Activated CD8-positive, alpha-beta memory T cell treated with anti-CD3 and anti-CD28 coated beads for 36 hours (primary cell): ENCODE data around the gene OGFOD3. TPM values are rescaled to one million over a fixed set of nuclear protein-coding genes. Genes with fewer than 3 reads are reported as not detected.
"Not testable (repeated sequence)": the region's sequence is repeated elsewhere in the genome, so short reads cannot be mapped to it uniquely, and the experiment has no call there.

Experiments used
- CTCF ChIA-PET: fragments of 350-600 bp; sonication (Branson Sonifier 250); formaldehyde crosslinking; loops from one replicate; lab custom pipeline; 2021; ENCODE audit warnings: antibody characterized with exemption; lab: Charles Lee
- POLR2A ChIA-PET: fragments of 350-600 bp; sonication (Branson Sonifier 250); formaldehyde crosslinking; loops from one replicate; lab custom pipeline; 2021; ENCODE audit warnings: antibody characterized with exemption; lab: Charles Lee
- total RNA-seq, 2 experiments: library from RNA; stranded (reverse); gene quantifications; one replicate each; pipeline ENCODE4 v1.2.3, GENCODE V29; 2021

OGFOD3 gene, protein sequence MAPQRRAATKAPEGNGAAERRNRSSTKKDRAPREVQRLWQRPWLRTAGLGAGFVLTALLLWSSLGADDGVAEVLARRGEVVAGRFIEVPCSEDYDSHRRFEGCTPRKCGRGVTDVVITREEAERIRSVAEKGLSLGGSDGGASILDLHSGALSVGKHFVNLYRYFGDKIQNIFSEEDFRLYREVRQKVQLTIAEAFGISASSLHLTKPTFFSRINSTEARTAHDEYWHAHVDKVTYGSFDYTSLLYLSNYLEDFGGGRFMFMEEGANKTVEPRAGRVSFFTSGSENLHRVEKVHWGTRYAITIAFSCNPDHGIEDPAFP
- 10 to 100 TPM; 27.5 to 29.2 TPM for total RNA-seq

DNA sequence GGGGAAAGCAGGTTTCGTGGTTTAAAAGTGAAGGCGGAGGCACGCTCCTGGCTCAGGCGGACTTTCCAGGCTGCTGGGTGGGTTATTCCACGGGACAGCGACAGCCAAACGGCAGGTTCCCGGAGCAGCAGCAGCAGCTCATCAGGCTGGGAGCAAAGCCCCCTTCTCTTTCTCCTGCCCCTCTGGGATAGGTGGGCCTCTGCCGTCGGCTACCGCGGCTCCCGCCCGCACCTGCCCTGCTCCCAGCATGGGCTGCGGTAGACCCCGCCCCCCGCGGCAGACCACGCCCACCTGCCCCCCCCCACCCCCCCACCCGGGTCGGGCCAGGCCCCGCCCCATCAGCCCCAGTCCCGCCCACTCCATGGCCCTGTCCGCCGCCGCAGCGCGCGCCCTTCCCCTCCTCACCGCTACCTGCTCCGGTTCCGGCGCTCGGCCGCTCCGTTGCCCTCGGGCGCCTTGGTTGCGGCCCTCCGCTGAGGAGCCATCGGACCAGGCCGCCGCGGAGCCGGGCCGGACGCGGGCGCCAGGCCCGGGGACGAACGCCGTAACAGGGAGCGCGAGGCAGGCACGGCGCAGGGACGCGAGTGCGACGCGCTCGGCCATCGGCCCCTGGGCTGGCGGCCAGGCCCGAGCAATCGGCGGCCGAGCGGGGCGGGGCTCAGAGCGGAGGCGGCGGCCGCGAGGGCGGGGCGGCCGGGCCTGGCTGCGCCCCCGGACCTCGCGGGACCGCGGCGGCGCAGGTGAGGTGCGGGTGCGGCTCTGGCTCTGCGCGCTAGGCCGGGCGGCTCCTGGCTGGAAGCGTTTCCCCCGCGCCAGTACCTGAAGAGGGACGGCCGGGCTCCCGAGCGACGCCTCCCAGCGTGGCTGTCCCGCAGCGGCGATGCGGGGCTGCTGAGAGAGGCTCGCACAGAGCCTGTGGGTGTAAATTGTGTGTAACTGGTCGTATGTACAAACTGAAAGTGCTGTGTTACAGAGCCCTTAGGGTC, at the start of gene OGFOD3, which contains the start of gene HEXD:
Gene OGFOD3, minus strand, starts transcription at position 586 of the 986 bp plus-strand sequence. Its CDS starts 101 bp downstream, at position 485.
Gene HEXD, plus strand, starts transcription at position 347 of the 986 bp plus-strand sequence. CDS start 1,453 bp downstream, outside the sequence.
- POLR2A ChIA-PET = interaction anchor here (0.6 kb wide), 1 partner anchor 191 kb away, joined by 3 read pairs; no protein-coding TSS in a partner anchor
- CTCF ChIA-PET = interaction anchor here (0.9 to 1.3 kb wide), 4 partner anchors 9 to 117 kb away, joined by 3 read pairs; no protein-coding TSS in a partner anchor

DNA sequence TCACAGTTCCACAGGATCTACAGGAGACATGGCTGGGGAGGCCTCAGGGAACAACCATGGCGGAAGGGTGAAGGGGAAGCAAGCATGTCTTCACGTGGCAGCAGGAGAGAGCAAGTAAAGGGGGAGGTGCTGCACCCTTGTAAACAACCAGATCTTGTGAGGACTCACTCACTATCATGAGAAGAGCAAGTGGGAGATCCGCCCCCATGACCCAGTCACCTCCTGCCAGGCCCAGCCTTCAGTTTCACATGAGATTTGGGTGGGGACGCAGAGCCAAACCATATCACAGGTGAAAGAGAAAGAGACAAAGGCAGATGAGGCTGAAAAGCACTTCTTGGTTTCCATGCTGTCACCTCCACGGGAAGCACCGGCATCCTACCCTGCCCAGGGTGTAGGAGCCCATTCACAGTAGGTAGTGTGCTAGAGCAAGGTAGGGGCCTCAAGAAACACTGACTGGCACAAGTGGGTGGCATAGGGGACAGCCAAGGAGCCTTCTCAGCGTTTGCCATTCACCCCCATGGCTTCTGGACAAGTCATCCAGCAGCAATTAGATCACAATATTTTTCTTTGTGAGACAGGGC, 46.7 kb upstream of the OGFOD3 start:
- CTCF ChIA-PET = no interaction called here
- POLR2A ChIA-PET = no interaction called here

DNA sequence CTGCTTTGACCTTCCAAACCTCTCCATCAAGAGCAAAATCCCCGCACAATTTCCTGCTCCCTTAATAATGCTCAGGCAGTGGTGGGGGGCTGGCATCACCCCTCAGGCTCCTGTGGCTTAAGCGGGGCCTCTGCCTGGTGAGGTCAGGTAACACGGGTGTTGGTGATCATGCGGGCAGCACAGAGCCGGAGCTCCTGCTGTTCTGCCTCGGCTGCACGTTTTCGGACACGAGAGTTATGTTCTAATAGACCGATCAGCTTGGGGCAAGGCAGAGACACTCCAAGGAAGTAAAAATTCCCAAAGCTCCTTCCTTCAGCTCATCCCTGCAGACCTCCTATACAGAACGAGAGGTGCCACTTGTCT, 46.2 kb upstream of the OGFOD3 start:
- CTCF ChIA-PET = no interaction called here
- POLR2A ChIA-PET = no interaction called here

DNA sequence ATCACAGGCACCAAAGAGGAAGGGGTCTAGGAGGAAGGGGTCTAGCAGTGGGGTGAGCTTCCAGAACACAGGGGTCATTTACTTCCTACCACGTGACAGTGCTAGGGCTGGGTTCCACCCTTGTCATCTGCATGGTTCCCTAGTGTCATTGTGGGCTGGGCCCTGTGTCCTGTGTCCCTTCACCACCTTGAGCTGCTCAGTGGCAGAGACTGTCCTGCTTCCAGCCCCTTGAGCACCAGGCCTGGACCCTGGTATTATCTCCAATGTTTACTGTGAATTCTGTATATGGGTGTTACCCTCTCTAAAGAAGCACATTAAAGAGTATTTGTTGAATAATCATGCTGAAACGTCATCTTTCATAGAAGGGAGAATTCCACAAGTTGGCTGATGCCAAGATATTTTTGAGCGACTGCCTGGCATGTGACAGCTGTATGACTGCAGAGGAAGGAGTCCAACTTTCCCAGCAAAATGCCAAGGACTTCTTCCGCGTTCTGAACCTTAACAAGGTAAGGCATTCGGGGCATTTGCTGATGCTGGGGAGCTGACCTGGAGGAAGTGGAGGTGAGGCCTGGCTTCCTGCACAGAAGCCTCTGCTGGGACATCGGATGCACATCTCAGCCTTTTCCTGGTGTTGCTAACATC, 45.7 kb upstream of the OGFOD3 start:
- POLR2A ChIA-PET = no interaction called here
- CTCF ChIA-PET = no interaction called here

DNA sequence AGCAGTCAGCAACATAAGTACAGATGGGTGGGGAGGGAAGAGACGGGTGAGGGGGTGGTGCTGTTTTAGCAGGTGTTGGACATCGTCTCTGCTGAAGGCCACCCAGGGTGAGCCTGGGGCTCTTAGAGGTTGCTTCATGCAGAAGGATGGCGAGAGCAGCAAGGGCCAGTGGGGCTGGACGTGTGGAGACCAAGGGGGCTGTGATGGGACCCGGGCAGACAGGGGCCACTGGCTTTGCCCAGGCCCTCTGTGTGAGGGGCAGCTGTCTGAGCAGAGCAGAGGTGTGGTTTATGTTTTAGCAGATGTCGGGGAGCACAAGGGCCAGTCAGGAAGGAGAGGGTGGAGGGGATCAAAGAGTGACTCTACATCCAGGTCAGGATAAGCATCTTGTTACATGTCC, 45.0 kb upstream of the OGFOD3 start:
- CTCF ChIA-PET = interaction anchor here (0.6 kb wide), 1 partner anchor 227 kb away, joined by 3 read pairs; no protein-coding TSS in a partner anchor
- POLR2A ChIA-PET = no interaction called here

DNA sequence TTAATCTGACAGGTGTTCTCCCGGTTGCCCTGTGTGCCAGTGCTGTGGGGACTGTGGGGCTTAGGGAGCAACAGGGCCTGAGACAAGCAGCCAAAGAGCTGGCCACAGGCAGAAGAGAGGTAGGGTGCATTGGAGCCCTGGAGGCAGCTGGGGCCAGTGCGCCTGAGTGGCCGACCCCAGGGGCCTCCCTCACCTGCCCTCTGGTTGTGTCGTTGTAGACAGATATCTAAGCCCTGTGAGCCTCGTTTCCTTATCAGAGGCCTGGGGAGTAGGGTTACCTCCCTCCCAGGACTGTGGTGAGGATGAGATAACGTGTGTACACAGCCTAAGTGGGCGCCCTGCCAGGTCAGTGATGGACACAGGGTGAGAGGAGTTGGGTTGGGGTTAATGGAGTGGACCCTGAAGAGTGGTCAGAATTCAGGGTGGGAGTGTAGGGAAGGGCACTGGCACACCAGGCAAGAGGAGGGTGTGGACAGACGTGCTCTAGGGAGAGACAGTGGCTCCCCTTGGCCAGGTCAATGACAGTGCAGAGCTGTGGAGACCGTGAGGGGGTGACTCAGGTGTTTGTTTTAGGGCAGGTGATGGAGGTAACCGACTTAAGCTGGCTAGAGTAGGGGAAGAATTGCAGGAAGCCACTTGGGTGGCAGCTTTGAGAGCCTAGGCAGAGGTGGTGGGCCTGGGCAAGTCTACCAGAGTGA, 43.6 kb upstream of the OGFOD3 start:
- ChIA-PET CTCF (no interaction called here), POLR2A (interaction anchor here (1.6 kb wide), 1 partner anchor 13 kb away, joined by 3 read pairs; no protein-coding TSS in a partner anchor)

DNA sequence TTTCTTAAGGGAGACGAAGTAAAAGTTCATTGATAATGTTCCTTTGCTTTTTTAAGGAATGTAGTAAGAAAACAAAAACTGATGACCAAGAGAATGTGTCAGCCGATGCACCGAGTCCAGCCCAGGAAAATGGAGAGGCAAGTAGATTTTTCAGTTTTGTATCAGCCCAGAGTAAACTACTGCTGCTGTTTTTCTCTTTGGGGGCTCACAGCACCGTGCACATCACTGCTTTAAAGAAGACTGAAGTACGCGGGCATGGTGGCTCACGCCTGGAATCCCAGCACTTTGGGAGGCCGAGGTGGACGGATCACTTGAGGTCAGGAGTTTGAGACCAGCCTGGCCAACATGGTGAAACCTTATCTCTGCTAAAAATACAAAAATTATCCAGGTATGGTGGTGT, 41.5 kb upstream of the OGFOD3 start:
- POLR2A ChIA-PET, CTCF ChIA-PET: not testable (repeated sequence)

DNA sequence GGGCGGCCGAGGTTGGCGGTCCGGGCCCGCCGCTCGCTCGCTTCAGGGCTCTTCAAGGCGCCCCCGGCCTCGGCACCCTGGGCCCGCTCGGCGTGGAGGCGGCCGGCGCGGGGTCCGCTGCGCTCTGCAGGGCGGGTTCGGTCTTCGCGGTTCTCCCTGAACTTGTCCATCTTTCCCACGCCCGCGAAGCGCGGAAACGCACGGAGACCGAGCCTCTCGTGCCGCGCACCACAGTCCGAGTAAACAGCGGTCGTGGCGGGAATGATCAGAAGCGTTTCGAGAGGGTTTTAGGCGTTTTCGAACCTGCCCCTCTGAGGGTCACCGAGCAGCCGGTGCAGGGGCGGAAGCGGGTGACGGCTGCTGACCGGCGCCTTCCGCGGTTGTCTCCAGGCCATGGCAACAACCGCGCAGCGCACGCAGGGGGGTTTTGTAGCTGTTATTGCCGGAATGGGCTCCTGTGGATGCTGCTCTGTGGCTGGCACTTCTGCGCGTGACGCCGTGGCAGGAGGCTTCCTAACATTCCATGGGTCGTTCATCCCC, 40.6 kb upstream of the OGFOD3 start:
- ChIA-PET POLR2A (interaction anchor here (1.0 kb wide), 1 partner anchor 61 kb away, joined by 3 read pairs; the partner anchor contains the start of gene FOXK2), CTCF (no interaction called here)

DNA sequence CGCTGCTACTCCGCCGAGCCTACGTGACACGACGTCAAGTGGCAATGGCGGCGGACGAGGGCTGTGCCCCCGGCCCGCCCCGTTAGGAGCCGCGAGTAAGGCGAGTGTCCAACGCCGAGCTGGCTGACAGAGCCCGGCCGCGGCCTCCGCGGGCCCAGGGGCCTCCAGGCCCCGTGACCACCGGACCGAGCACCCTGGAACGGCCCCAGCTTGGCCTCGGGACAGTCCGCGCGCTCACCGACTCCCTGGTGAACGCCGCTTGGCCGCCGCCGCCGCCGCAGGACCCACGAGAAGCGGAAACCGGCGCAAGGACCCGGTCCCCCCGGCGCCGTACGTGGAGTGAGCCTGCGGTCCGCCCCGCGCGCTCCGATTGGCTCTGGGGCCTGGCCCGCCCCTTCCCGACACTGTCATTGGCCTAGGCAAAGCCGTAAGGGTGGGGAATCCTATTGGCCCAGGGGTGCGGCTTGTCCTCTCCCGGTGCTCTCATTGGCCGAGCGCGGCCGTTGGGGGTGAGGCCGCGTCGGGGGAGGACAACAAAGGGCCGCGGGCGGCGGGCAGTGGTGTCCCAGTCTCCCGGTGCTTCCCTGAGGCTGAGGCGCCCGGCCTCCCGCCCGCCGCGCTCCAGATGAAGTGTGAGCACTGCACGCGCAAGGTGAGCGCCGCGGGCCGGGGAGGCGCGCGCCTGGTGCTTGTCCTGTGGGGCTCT, 39.9 kb upstream of the OGFOD3 start, which contains the start of gene NARF:
Gene NARF, plus strand, starts transcription at position 563 of the 706 bp plus-strand sequence. Its CDS starts 63 bp downstream, at position 626.
- CTCF ChIA-PET = interaction anchor here (1.2 kb wide), 2 partner anchors 12 to 34 kb away, joined by 3 to 4 read pairs; no protein-coding TSS in a partner anchor
- POLR2A ChIA-PET = interaction anchor here (1.0 to 2.0 kb wide), 3 partner anchors 9 to 62 kb away, joined by 3 to 9 read pairs (median 8); partner anchors contain the start of gene FOXK2

DNA sequence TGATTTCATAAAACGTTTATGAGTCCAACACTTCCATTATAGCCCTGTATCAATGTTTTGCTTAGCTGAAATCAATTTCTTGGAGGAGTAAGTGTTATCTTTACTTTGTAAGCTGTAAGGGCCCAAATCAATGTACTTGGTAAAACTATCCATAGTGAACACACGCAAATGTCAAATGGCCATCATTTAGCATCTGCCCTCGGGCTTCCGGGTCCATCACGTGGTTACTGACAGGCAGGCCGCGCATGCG, 39.5 kb upstream of the OGFOD3 start:
- POLR2A ChIA-PET = interaction anchor here (1.3 to 2.0 kb wide), 2 partner anchors 9 to 61 kb away, joined by 8 to 9 read pairs; partner anchors contain the start of gene FOXK2

DNA sequence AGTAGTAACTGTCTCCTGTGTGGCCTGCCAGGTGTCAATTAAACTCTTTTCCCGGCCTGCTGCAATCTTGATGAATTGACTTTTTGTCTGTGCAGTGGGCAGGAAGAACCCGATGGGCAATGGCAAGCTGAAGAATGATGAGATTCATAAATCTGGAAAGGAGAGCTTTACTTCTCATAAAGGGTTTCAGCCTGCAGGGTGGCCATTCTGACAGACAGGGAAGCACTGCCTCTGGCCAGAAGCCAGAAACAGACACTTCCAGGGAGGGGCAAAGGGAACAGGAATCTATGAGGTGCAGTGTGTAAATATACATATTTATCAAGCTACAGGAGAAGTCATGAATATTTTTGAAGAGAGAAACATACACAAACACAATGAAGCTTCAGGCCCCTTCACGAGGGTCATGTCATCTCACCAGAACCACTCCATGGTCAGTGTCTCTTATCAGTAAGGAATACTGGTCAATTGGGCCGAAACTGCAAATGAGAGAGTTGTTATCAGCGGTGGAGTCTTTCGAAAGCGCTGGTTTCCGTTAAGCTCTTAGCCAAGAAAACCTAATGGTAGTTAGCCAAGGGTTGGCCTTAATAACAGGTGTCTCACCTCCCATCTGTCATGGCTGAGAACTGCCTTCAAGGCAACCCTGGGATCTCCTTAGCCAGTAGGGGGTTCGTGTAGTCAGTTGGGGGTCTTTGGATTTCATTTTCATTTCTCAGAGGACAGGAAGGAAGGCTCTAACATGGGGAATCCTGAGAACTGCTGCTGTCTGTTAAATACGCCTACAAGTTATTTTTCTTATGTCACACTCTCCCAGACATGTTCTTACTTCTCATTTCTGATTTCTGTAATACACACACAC, 38.9 kb upstream of the OGFOD3 start:
- CTCF ChIA-PET = interaction anchor here (1.2 kb wide), 2 partner anchors 11 to 33 kb away, joined by 3 to 4 read pairs; no protein-coding TSS in a partner anchor
- POLR2A ChIA-PET = interaction anchor here (1.3 to 2.0 kb wide), 2 partner anchors 8 to 62 kb away, joined by 8 to 9 read pairs; partner anchors contain the start of gene FOXK2

More for the DNA sequence above, 39.5 kb upstream of the OGFOD3 start:
- CTCF ChIA-PET = interaction anchor here (1.2 kb wide), 2 partner anchors 12 to 33 kb away, joined by 3 to 4 read pairs; no protein-coding TSS in a partner anchor

DNA sequence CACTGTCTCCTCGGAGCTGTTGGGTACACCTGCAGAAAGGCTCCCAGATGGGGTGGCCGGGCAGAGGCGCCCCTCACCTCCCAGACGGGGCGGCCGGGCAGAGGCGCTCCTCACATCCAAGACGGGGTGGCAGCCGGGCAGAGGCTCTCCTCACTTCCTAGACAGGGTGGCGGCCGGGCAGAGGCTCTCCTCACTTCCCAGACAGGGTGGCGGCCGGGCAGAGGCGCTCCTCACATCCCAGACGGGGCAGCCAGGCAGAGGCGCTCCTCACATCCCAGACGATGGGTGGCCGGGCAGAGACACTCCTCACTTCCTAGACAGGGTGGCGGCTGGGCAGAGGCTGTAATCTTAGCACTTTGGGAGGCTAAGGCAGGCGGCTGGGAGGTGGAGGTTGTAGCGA, 35.3 kb upstream of the OGFOD3 start:
- CTCF ChIA-PET, POLR2A ChIA-PET: not testable (repeated sequence)

DNA sequence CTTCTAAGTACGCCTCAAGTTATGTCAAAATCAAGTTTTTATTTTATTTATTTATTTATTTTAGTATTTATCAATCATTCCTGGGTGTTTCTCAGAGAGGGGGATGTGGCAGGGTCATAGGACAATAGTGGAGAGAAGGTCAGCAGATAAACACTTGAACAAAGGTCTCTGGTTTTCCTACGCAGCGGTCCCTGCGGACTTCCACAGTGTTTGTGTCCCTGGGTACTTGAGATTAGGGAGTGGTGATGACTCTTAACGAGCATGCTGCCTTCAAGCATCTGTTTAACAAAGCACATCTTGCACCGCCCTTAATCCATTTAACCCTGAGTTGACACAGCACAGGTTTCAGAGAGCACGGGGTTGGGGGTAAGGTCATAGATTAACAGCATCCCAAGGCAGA, 34.8 kb upstream of the OGFOD3 start:
- POLR2A ChIA-PET, CTCF ChIA-PET: not testable (repeated sequence)

DNA sequence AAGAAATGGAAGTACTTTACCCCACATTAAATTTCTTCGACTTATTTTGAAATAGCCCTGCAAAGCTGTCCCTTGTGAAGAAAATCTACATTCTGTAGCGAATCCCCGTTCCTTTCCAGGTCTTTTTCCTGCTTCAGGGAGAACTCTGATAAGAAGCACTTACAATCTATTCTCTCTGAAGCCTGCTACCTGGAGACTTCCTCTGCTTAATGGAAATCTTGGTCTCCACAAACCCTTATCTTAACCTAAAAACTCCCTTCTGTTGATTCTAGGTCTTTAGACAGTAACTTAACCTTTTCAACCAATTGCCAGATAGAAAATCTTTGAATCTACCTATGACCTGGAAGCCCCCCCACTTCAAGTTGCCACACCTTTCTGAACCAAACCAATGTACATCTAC, 33.8 kb upstream of the OGFOD3 start:
- ChIA-PET CTCF (no interaction called here), POLR2A (interaction anchor here (0.7 kb wide), 1 partner anchor 64 kb away, joined by 3 read pairs; no protein-coding TSS in a partner anchor)

DNA sequence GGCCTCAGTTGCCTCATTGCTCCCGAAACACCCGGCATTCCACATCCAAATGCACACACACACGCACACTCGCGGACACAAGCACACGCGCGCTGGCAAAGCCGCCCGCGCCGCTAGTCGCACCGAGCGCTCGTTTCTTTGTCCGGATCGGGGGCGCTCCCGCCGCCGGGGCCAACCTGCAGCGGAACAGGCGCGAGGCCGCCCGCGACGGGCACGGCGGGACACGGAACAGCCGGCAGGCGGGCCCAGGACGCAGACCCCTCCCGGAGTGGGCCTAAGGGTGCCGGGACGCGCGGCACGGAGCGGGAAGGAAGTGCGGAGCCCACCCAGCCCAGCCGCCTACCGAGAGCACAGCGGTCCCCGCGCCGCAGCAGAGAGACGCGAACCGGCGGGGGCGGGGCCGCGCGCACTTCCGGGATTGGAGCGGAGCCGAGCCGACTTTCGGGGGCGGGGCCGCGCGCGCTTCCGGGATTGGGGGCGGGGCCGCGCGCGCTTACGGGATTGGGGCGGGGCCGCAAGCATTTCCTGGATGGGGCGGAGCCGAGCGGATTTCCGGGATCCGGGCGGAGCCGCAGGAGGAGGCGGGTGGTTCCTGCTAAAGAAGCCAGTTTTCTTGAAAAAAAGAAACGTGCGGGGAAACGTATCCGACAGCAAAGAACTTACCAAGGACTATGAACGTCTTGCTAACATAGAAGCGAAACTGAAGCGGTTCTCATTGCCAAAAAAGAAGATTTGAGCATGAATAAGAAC, 32.1 kb upstream of the OGFOD3 start, which contains the start of gene CYBC1:
Gene CYBC1, minus strand, starts transcription at position 396 of the 750 bp plus-strand sequence. CDS start 1,498 bp downstream, outside the sequence.
- POLR2A ChIA-PET = interaction anchor here (0.7 kb wide), 2 partner anchors 10 to 149 kb away, joined by 3 to 7 read pairs; no protein-coding TSS in a partner anchor
- CTCF ChIA-PET = interaction anchor here (1.2 kb wide), 1 partner anchor 31 kb away, joined by 3 read pairs; no protein-coding TSS in a partner anchor
